Measurements from ENCODE around the gene PTX4.

- TF ChIP-seq TAF1 (IDR thresholded peaks at IDR 0.05; ENCODE audit: control insufficient read depth, extremely low read depth, insufficient read depth, low read length, severe bottlenecking) (no peak), ZNF133 (CRISPR knock-in tag; IDR thresholded peaks at IDR 0.05) (no peak), HDAC2 (IDR thresholded peaks at IDR 0.05) (no peak), ZFX (CRISPR knock-in tag; IDR thresholded peaks at IDR 0.05) (no peak), TEAD1 (CRISPR knock-in tag; IDR thresholded peaks at IDR 0.05) (no peak), ZNF23 (CRISPR knock-in tag; IDR thresholded peaks at IDR 0.05) (no peak), JUN (IDR thresholded peaks at IDR 0.05; ENCODE audit: borderline replicate concordance, low read depth, low read length) (no peak), JUN (CRISPR knock-in tag; IDR thresholded peaks at IDR 0.05; ENCODE audit: borderline replicate concordance) (no peak)
- TF ChIP-seq, protein P1, sequence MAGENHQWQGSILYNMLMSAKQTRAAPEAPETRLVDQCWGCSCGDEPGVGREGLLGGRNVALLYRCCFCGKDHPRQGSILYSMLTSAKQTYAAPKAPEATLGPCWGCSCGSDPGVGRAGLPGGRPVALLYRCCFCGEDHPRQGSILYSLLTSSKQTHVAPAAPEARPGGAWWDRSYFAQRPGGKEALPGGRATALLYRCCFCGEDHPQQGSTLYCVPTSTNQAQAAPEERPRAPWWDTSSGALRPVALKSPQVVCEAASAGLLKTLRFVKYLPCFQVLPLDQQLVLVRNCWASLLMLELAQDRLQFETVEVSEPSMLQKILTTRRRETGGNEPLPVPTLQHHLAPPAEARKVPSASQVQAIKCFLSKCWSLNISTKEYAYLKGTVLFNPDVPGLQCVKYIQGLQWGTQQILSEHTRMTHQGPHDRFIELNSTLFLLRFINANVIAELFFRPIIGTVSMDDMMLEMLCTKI (IDR thresholded peaks at IDR 0.05; ENCODE audit: partially characterized antibody) = no peak
- TF ChIP-seq, protein P2, sequence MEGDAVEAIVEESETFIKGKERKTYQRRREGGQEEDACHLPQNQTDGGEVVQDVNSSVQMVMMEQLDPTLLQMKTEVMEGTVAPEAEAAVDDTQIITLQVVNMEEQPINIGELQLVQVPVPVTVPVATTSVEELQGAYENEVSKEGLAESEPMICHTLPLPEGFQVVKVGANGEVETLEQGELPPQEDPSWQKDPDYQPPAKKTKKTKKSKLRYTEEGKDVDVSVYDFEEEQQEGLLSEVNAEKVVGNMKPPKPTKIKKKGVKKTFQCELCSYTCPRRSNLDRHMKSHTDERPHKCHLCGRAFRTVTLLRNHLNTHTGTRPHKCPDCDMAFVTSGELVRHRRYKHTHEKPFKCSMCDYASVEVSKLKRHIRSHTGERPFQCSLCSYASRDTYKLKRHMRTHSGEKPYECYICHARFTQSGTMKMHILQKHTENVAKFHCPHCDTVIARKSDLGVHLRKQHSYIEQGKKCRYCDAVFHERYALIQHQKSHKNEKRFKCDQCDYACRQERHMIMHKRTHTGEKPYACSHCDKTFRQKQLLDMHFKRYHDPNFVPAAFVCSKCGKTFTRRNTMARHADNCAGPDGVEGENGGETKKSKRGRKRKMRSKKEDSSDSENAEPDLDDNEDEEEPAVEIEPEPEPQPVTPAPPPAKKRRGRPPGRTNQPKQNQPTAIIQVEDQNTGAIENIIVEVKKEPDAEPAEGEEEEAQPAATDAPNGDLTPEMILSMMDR (IDR thresholded peaks at IDR 0.05 in 2 of 3, conservative IDR thresholded peaks at IDR 0.05 in 1 of 3; ENCODE audit: insufficient read depth in 2 of 3, low read depth in 1 of 3, low read length in 3 of 3) = no peak
Measured at GRCh38 chr16:1443980-1444729, 44.6 kb downstream of the PTX4 start, which contains the start of gene CCDC154.
